Measurements from ENCODE around the gene GALNT9. TPM values are rescaled to one million over a fixed set of nuclear protein-coding genes. Genes with fewer than 3 reads are reported as not detected.

GALNT9 gene
- total and polyA plus RNA-seq, 10 donors, result 0.20 to 2.4 (median 0.84) TPM

DNA sequence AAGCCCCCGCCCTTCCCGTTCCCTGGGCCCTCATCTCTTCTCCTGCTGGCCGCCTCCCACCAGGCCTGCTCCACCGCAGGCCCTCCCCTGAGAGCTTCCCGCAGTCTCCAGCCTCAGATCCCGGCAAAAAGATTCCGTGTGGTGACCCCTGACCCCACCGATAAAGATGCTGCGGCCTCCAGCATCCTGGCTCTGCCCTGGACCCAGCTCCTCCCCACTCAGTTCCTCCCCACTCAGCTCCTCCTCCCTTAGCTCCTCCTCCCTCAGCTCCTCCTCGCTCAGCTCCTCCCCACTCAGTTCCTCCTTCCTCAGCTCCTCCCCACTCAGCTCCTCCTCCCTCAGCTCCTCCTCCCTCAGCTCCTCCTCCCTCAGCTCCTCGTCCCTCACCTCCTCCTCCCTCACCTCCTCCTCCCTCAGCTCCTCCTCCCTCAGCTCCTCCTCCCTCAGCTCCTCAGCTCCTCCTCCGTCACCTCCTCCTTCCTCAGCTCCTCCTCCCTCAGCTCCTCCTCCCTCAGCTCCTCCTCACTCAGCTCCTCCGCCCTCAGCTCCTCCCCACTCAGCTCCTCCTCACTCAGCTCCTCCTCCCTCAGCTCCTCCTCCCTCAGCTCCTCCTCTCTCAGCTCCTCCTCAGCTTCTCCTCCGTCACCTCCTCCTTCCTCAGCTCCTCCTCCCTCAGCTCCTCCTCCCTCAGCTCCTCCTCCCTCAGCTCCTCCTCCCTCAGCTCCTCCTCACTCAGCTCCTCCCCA is 168.2 kb downstream of the GALNT9 start:
- peak; percentile 45 for DNase-seq
- WGBS, 5 donors, result 59 to 74% (median 65%) methylated on average over 13 to 14 of the region's 14 CpGs
- Histone ChIP-seq H3K4me1 (peaks cover 0 to 20% (median 12%) of the 10 kb centered on the region in 6 donors), H3K4me3 (no peak overlapping the region), H3K27ac (no peak overlapping the region), H3K9me3 (no peaks in the 10 kb centered on the region), H3K36me3 (peaks cover 0 to 4% (median 0%) of the 10 kb centered on the region in 6 donors), H3K27me3 (replicated peaks in 1 of 7) (peaks cover 0 to 14% (median 0%) of the 10 kb centered on the region in 7 donors)
- intact Hi-C loops (cut with DNase I; ENCODE audit: low total_unique reads), result no loop called here
- TF ChIP-seq, protein P1, sequence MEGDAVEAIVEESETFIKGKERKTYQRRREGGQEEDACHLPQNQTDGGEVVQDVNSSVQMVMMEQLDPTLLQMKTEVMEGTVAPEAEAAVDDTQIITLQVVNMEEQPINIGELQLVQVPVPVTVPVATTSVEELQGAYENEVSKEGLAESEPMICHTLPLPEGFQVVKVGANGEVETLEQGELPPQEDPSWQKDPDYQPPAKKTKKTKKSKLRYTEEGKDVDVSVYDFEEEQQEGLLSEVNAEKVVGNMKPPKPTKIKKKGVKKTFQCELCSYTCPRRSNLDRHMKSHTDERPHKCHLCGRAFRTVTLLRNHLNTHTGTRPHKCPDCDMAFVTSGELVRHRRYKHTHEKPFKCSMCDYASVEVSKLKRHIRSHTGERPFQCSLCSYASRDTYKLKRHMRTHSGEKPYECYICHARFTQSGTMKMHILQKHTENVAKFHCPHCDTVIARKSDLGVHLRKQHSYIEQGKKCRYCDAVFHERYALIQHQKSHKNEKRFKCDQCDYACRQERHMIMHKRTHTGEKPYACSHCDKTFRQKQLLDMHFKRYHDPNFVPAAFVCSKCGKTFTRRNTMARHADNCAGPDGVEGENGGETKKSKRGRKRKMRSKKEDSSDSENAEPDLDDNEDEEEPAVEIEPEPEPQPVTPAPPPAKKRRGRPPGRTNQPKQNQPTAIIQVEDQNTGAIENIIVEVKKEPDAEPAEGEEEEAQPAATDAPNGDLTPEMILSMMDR (IDR thresholded peaks at IDR 0.05 in 8 of 11, conservative IDR thresholded peaks at IDR 0.05 in 3 of 11), result no peak
- TF ChIP-seq POLR2A (IDR thresholded peaks at IDR 0.05) (no peak), POLR2AphosphoS5 (IDR thresholded peaks at IDR 0.05) (no peak)

DNA sequence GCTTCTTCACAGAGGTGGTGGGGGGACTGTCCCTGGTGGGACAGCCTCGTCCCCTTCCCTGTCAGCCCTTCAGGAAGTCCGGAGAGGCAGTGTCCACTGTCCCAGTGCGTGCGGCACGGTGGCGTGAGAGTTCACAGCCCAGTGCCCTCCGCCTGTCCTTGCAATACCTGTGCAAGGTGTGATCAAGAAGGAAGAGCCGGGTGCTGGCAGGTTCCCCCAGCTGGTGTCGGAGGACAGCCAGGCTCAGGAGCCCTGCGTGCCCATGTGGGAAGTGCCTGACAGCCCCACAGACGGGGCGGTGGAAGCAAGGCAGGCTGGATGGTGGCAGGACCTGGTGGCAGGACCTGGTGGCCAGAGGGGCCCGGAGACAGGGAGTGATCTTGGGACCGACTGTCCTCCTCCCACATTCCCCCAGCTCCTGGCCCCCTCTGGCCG is 168.8 kb downstream of the GALNT9 start:
- DNase-seq, result peak; percentile 58
- H3K27ac ChIP-seq, result no peak overlapping the region
- no peak for TF ChIP-seq POLR2AphosphoS5 (IDR thresholded peaks at IDR 0.05)
- TF ChIP-seq POLR2A (IDR thresholded peaks at IDR 0.05), result no peak
- TF ChIP-seq, protein P1 (IDR thresholded peaks at IDR 0.05 in 8 of 11, conservative IDR thresholded peaks at IDR 0.05 in 3 of 11), result no peak
- peaks cover 0 to 14% (median 0%) of the 10 kb centered on the region in 7 donors for H3K27me3 ChIP-seq (replicated peaks in 1 of 7)
- peaks cover 0 to 4% (median 0%) of the 10 kb centered on the region in 6 donors for H3K36me3 ChIP-seq
- no peak overlapping the region for H3K4me3 ChIP-seq
- intact Hi-C loops (cut with DNase I; ENCODE audit: low total_unique reads), result no loop called here
- H3K9me3 ChIP-seq, result no peaks in the 10 kb centered on the region
- WGBS, 5 donors, result 87 to 90% (median 87%) methylated on average over 11 to 15 of the region's 15 CpGs
- peaks cover 0 to 20% (median 12%) of the 10 kb centered on the region in 6 donors for H3K4me1 ChIP-seq

DNA sequence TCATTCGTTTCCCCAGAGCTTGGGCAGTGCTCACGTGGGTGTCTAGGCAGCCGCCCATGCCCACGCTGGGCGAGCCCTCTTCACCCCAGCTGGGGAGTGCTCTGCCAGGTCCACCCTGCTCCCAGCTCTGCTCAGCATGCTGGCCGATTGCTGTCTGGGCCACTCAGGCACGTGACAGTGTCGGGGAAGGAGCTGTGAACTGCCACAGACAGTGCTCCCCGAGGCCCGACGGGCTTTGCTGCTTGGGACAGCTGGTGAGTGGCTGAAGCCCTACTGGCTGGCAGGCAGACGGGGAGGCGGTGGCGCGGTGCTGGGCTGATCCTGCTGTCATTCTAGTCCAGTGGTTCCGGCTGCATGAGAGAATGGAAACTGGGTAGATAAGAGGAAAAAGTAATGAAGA is 169.4 kb downstream of the GALNT9 start:
- no peak for TF ChIP-seq POLR2A (IDR thresholded peaks at IDR 0.05)
- no peak for TF ChIP-seq POLR2AphosphoS5 (IDR thresholded peaks at IDR 0.05)
- TF ChIP-seq, protein P1 (IDR thresholded peaks at IDR 0.05 in 8 of 11, conservative IDR thresholded peaks at IDR 0.05 in 3 of 11), result no peak
- Histone ChIP-seq H3K9me3 (no peaks in the 10 kb centered on the region), H3K36me3 (peaks cover 0 to 4% (median 0%) of the 10 kb centered on the region in 6 donors), H3K4me1 (peaks cover 0 to 20% (median 12%) of the 10 kb centered on the region in 6 donors), H3K4me3 (no peak overlapping the region), H3K27me3 (replicated peaks in 1 of 7) (peaks cover 0 to 14% (median 0%) of the 10 kb centered on the region in 7 donors), H3K27ac (no peak overlapping the region)
- intact Hi-C loops (cut with DNase I; ENCODE audit: low total_unique reads), result no loop called here
- WGBS, 5 donors, result 80 to 97% (median 86%) methylated on average over 16 of the region's 16 CpGs
- DNase-seq, result peak; percentile 68

DNA sequence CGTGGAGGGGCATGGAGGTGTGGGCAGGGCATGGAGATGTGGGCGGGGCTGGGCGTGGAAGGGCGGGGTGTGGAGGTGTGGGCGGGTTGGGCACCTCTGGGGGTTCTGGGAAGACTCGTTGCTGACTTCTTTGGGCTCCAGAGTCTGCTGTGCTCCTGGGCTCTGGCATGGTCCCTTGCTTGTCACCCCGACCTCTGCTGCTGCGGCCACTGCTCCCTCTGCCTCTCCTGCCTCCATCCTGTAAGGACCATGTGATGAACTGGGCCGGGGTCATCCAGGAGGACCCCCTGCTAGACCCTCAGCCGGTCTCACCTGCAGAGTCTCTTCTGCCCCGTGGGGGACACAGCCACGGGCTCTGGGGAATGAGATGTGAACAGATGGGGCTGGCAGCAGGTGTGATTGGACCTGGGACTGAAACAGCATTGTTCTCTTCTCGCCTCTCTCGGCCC is 169.8 kb downstream of the GALNT9 start:
- DNase-seq, result peak; percentile 58
- intact Hi-C loops (cut with DNase I; ENCODE audit: low total_unique reads), result loop anchor here (10.0 kb wide), 2 partner anchors 255 to 455 kb away; partner anchors contain the start of genes LRCOL1 and P2RX2

More for the DNA sequence above, 169.8 kb downstream of the GALNT9 start:
- Histone ChIP-seq H3K4me3 (no peak overlapping the region), H3K27ac (no peak overlapping the region), H3K27me3 (replicated peaks in 1 of 7) (peaks cover 0 to 14% (median 0%) of the 10 kb centered on the region in 7 donors), H3K36me3 (peaks cover 0 to 4% (median 0%) of the 10 kb centered on the region in 6 donors), H3K9me3 (no peaks in the 10 kb centered on the region), H3K4me1 (peaks cover 0 to 23% (median 14%) of the 10 kb centered on the region in 6 donors)
- no peak for TF ChIP-seq POLR2AphosphoS5 (IDR thresholded peaks at IDR 0.05)
- TF ChIP-seq POLR2A (IDR thresholded peaks at IDR 0.05), result no peak
- TF ChIP-seq, protein P1 (IDR thresholded peaks at IDR 0.05 in 8 of 11, conservative IDR thresholded peaks at IDR 0.05 in 3 of 11), result no peak
- WGBS, 5 donors, result 69 to 88% (median 86%) methylated on average over 10 to 14 of the region's 14 CpGs
